Fibroblast of skin of left biceps (primary cell): ENCODE results near the gene PDIA6.

Experiments used
- DNase-seq, 2 experiments: peaks; one replicate each; pipeline ENCODE4 v3.0.0-alpha.2; 2013; ENCODE audit warnings: low read depth in 2 of 2

Gene PDIA6

GRCh38 chr2:10812362-10813162 is at the start of gene PDIA6:
Gene PDIA6, minus strand, starts transcription at chr2:10812785. Its CDS starts 89 bp downstream, at chr2:10812696.
- DNase-seq, result peak; percentile 91 to 92

- DNase-seq, result no peak
These were observed 49.7 kb upstream of the PDIA6 start for GRCh38 chr2:10862330-10862729.

- no peak for DNase-seq
These were observed 49.2 kb upstream of the PDIA6 start for GRCh38 chr2:10861765-10862164.

GRCh38 chr2:10860814-10861325 is 48.3 kb upstream of the PDIA6 start:
- no peak for DNase-seq

- DNase-seq, result no peak
These were observed 47.7 kb upstream of the PDIA6 start for GRCh38 chr2:10860081-10860813.

GRCh38 chr2:10859278-10859677 is 46.7 kb upstream of the PDIA6 start:
- no peak for DNase-seq

GRCh38 chr2:10848541-10848940 is 36.0 kb upstream of the PDIA6 start:
- no peak for DNase-seq

- no peak for DNase-seq
These were observed 34.4 kb upstream of the PDIA6 start for GRCh38 chr2:10847008-10847407.

GRCh38 chr2:10846110-10846861 is 33.7 kb upstream of the PDIA6 start:
- DNase-seq, result no peak

- no peak for DNase-seq
These were observed 33.1 kb upstream of the PDIA6 start for GRCh38 chr2:10845640-10846039.

GRCh38 chr2:10844097-10844496 is 31.5 kb upstream of the PDIA6 start:
- DNase-seq, result no peak

- DNase-seq, result no peak
These were observed 29.9 kb upstream of the PDIA6 start for GRCh38 chr2:10842506-10842905.

GRCh38 chr2:10841547-10842219 is 29.1 kb upstream of the PDIA6 start:
- DNase-seq, result no peak

- no peak for DNase-seq
These were observed 27.2 kb upstream of the PDIA6 start for GRCh38 chr2:10839813-10840212.

GRCh38 chr2:10838734-10839133 is 26.1 kb upstream of the PDIA6 start:
- DNase-seq, result no peak

GRCh38 chr2:10837298-10838266 is 25.0 kb upstream of the PDIA6 start:
- DNase-seq, result no peak

GRCh38 chr2:10835052-10835970 is 22.7 kb upstream of the PDIA6 start:
- no peak for DNase-seq

- DNase-seq, result no peak
These were observed 21.6 kb upstream of the PDIA6 start for GRCh38 chr2:10834068-10834655.

- DNase-seq, result no peak
These were observed 20.4 kb upstream of the PDIA6 start for GRCh38 chr2:10833021-10833420.
